Neural progenitor cell (in vitro differentiated cells): ENCODE measurements around the gene GPR101.

Source experiments
- CTCF ChIP-seq: fragments of 200-600 bp; sonication (generic); IDR thresholded peaks from 2 replicates; pipeline ENCODE4 v1.5.1; 2017; ENCODE audit warnings: antibody characterized with exemption, mild to moderate bottlenecking
- EZH2phosphoT487 ChIP-seq: fragments of 200-600 bp; sonication (generic); IDR thresholded peaks from 2 replicates; pipeline ENCODE4 v1.6.1; 2017; ENCODE audit warnings: antibody characterized with exemption

GRCh38 chrX:137067147-137067546 lies 33.4 kb upstream of the GPR101 start:
- no peak for TF ChIP-seq CTCF
- TF ChIP-seq EZH2phosphoT487 = no peak
